ENCODE results near the gene ERICH3.
A peak's percentile ranks its signal among the peaks of the same experiment; 100 is the strongest.

ERICH3 gene

DNA sequence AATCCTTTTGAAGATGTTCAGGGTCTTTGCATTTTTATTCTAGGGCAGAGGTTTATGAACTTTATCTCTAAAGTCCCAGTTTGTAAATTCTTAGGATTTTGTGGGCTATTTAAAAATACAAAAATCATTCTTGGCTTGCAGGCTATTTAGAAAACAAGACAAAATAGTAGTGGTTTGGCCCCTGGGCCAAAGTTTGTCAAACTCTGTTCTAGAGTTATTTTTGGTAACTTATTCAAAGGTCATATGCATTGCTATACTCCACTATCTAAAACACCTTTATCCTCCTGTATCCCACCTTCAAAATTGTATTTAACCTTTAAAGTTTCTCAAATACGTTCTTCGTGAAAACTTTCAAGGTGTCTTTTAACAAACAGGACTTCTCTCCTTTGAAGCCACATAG lies 85.7 kb downstream of the ERICH3 start:
- Histone ChIP-seq H3K27me3 (ENCODE audit: insufficient read depth, poor library complexity, severe bottlenecking) (no peaks in the 10 kb centered on the region), H3K4me3 (replicated peaks; ENCODE audit: insufficient read depth, low read length) (no peak overlapping the region), H3K27ac (replicated peaks) (no peak overlapping the region)
- no peak for DNase-seq (ENCODE audit: low read depth in 1 of 2, low spot score in 1 of 2)
- TF ChIP-seq SPI1 (IDR thresholded peaks at IDR 0.05; ENCODE audit: borderline replicate concordance, low read depth), result no peak
- TF ChIP-seq, protein P1, sequence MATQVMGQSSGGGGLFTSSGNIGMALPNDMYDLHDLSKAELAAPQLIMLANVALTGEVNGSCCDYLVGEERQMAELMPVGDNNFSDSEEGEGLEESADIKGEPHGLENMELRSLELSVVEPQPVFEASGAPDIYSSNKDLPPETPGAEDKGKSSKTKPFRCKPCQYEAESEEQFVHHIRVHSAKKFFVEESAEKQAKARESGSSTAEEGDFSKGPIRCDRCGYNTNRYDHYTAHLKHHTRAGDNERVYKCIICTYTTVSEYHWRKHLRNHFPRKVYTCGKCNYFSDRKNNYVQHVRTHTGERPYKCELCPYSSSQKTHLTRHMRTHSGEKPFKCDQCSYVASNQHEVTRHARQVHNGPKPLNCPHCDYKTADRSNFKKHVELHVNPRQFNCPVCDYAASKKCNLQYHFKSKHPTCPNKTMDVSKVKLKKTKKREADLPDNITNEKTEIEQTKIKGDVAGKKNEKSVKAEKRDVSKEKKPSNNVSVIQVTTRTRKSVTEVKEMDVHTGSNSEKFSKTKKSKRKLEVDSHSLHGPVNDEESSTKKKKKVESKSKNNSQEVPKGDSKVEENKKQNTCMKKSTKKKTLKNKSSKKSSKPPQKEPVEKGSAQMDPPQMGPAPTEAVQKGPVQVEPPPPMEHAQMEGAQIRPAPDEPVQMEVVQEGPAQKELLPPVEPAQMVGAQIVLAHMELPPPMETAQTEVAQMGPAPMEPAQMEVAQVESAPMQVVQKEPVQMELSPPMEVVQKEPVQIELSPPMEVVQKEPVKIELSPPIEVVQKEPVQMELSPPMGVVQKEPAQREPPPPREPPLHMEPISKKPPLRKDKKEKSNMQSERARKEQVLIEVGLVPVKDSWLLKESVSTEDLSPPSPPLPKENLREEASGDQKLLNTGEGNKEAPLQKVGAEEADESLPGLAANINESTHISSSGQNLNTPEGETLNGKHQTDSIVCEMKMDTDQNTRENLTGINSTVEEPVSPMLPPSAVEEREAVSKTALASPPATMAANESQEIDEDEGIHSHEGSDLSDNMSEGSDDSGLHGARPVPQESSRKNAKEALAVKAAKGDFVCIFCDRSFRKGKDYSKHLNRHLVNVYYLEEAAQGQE (IDR thresholded peaks at IDR 0.05; ENCODE audit: insufficient replicate concordance, low read depth), result no peak
- TF ChIP-seq, protein P2, sequence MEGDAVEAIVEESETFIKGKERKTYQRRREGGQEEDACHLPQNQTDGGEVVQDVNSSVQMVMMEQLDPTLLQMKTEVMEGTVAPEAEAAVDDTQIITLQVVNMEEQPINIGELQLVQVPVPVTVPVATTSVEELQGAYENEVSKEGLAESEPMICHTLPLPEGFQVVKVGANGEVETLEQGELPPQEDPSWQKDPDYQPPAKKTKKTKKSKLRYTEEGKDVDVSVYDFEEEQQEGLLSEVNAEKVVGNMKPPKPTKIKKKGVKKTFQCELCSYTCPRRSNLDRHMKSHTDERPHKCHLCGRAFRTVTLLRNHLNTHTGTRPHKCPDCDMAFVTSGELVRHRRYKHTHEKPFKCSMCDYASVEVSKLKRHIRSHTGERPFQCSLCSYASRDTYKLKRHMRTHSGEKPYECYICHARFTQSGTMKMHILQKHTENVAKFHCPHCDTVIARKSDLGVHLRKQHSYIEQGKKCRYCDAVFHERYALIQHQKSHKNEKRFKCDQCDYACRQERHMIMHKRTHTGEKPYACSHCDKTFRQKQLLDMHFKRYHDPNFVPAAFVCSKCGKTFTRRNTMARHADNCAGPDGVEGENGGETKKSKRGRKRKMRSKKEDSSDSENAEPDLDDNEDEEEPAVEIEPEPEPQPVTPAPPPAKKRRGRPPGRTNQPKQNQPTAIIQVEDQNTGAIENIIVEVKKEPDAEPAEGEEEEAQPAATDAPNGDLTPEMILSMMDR (IDR thresholded peaks at IDR 0.05; ENCODE audit: insufficient read depth, low read length), result no peak
- TF ChIP-seq GABPA (IDR thresholded peaks at IDR 0.05; ENCODE audit: low read depth), result no peak
- TF ChIP-seq POLR2AphosphoS5 (IDR thresholded peaks at IDR 0.05; ENCODE audit: low read depth), result no peak

DNA sequence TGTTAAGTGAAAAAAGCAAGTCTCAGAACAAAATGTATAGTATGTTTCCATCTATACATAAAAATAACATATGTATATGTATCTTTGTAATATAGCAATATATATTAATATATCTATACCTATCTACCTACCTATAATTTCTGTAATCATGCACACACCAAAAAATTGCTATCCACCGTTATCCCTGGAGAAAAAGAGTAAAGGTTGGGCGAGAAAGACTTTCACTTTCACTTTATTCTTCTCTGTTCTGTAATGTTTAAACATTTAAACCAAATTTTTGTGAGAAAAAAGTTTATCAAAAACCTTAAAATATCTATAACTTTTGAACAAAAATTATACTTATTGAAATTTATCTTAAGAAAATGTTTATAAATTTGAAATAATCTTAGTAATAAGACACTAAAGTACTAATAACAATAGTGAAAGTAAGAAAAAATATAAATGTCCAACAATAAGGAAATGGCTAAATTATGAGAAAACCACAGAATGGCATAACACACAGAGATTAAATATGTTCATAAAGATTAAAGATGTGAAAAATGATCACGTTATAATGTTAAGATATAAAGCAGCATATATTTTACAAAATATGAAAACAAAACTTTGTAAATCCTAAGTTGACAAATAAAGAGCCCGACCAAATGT lies 87.2 kb downstream of the ERICH3 start:
- TF ChIP-seq POLR2AphosphoS5 (IDR thresholded peaks at IDR 0.05; ENCODE audit: low read depth) (no peak), GABPA (IDR thresholded peaks at IDR 0.05; ENCODE audit: low read depth) (no peak)
- H3K4me3 ChIP-seq (replicated peaks; ENCODE audit: insufficient read depth, low read length), result peak overlapping the region; percentile 21
- DNase-seq (ENCODE audit: low read depth in 1 of 2, low spot score in 1 of 2), result no peak
- H3K27me3 ChIP-seq (ENCODE audit: insufficient read depth, poor library complexity, severe bottlenecking), result no peaks in the 10 kb centered on the region
- no peak overlapping the region for H3K27ac ChIP-seq (replicated peaks)

DNA sequence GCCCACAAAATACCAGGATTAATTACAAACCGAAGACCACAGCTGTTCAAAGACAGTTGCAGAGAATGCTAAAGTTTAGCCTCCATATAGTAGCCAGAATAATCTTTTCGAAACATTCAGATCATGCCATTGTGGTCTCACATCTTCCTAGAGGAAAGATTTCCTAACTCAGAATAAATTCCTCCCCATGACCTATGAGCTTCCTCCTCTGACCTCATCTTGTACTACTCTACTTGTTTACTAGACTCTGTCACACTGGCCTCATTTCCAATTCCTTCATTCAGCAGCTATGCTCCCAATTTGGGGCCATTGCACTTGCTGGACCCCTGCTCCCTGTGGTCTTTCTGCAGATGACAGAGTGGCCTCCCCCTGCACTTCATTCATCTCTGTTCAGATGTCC lies 89.4 kb downstream of the ERICH3 start:
- Histone ChIP-seq H3K4me3 (replicated peaks; ENCODE audit: insufficient read depth, low read length) (no peak overlapping the region), H3K27ac (replicated peaks) (no peak overlapping the region), H3K27me3 (ENCODE audit: insufficient read depth, poor library complexity, severe bottlenecking) (no peaks in the 10 kb centered on the region)
- DNase-seq (ENCODE audit: low read depth in 1 of 2, low spot score in 1 of 2), result no peak
- TF ChIP-seq SPI1 (IDR thresholded peaks at IDR 0.05; ENCODE audit: borderline replicate concordance, low read depth), result no peak

DNA sequence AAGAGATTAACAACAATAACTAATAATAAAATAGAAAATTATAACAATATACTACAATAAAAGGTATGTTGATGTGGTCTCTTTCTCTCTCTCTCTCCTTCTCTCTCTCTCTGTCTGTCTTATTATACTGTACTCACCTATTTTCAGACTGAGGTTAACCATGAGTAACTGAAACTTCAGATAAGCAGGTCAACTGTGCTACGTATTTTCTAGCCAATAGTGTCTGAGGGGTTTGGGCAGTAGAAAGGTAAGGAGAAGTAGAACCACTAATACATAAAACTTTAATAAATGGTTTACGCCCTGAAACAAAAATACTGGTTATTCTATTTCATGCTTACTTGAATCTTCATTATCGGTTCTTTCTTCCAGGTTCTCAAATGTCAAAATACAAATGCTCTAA lies 90.2 kb downstream of the ERICH3 start:
- TF ChIP-seq, protein P1 (IDR thresholded peaks at IDR 0.05; ENCODE audit: insufficient replicate concordance, low read depth), result no peak
- TF ChIP-seq POLR2AphosphoS5 (IDR thresholded peaks at IDR 0.05; ENCODE audit: low read depth) (no peak), SPI1 (IDR thresholded peaks at IDR 0.05; ENCODE audit: borderline replicate concordance, low read depth) (no peak), GABPA (IDR thresholded peaks at IDR 0.05; ENCODE audit: low read depth) (no peak)
- TF ChIP-seq, protein P2 (IDR thresholded peaks at IDR 0.05; ENCODE audit: insufficient read depth, low read length), result no peak
- no peaks in the 10 kb centered on the region for H3K27me3 ChIP-seq (ENCODE audit: insufficient read depth, poor library complexity, severe bottlenecking)
- no peak for DNase-seq (ENCODE audit: low read depth in 1 of 2, low spot score in 1 of 2)
- H3K27ac ChIP-seq (replicated peaks), result no peak overlapping the region
- H3K4me3 ChIP-seq (replicated peaks; ENCODE audit: insufficient read depth, low read length), result no peak overlapping the region

DNA sequence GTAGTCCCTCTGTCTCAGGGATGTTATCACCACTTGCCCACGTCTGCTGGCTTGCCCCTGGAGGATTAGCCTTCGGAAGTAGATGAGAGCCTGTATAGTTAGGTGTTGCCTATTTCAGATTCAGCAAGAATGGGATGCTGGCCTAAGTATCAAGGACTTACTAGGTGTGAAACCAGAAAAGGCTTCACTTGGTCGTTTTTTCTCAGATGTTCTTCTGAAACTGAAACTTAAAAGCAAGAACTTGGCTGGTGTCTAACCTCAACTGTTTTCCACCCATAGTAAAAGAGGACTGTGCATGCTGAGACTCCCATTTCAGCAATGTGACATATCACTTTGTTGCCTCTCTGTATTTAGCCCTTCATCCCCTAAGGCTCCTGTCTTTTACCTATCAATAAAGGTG lies 94.2 kb downstream of the ERICH3 start:
- TF ChIP-seq, protein P2 (IDR thresholded peaks at IDR 0.05; ENCODE audit: insufficient read depth, low read length), result no peak
- TF ChIP-seq SPI1 (IDR thresholded peaks at IDR 0.05; ENCODE audit: borderline replicate concordance, low read depth) (no peak), GABPA (IDR thresholded peaks at IDR 0.05; ENCODE audit: low read depth) (no peak), POLR2AphosphoS5 (IDR thresholded peaks at IDR 0.05; ENCODE audit: low read depth) (no peak)
- TF ChIP-seq, protein P1 (IDR thresholded peaks at IDR 0.05; ENCODE audit: insufficient replicate concordance, low read depth), result no peak
- DNase-seq (ENCODE audit: low read depth in 1 of 2, low spot score in 1 of 2), result no peak
- Histone ChIP-seq H3K4me3 (replicated peaks; ENCODE audit: insufficient read depth, low read length) (no peak overlapping the region), H3K27me3 (ENCODE audit: insufficient read depth, poor library complexity, severe bottlenecking) (no peaks in the 10 kb centered on the region), H3K27ac (replicated peaks) (no peak overlapping the region)
